HG02938 (cell line): ENCODE data around the gene AGAP1.

ENCODE experiments used
- ATAC-seq: cut with Tn5 transposase; IDR thresholded peaks from one replicate; pipeline ENCODE4 v1.9.1; 2021; ENCODE audit warnings: mild to moderate bottlenecking, moderate library complexity; ENCODE audit not compliant: unreplicated experiment

AGAP1 gene

GRCh38 chr2:236102971-236103370, 609.1 kb downstream of the AGAP1 start:
- no peak for ATAC-seq

- ATAC-seq: no peak
Observed at GRCh38 chr2:236103981-236104380, 610.1 kb downstream of the AGAP1 start.

DNA sequence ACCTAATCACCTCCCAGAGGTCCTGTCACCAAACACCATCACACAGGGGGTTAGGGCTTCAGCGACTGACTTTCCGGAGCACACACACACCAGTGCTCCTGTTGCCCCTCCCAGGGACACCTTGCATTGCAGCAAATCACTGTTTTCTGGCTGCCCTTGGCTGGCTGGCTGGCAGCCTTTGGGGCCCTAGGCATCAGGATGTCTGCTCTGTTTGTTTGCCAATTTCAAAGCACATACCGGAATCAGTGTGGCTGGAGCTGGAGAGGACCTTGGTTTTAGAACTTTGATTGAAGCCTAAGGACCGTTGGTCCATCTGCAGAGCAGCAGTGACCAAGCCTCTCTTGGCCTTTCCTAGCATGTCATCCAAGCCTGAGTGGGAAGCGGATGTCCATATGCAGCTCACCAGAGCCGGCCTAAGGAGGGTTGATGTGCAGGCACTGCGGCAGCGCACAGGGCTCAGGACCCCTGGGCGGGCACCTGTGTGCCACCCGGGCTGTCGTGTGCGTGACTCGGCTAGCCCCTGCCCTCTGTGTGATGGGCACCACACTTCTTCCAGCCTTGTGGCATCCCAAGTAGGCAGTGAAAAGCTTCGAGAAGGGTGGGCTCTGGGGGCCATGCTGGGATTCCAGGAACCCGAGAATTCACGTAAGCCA, 612.2 kb downstream of the AGAP1 start:
- no peak for ATAC-seq

DNA sequence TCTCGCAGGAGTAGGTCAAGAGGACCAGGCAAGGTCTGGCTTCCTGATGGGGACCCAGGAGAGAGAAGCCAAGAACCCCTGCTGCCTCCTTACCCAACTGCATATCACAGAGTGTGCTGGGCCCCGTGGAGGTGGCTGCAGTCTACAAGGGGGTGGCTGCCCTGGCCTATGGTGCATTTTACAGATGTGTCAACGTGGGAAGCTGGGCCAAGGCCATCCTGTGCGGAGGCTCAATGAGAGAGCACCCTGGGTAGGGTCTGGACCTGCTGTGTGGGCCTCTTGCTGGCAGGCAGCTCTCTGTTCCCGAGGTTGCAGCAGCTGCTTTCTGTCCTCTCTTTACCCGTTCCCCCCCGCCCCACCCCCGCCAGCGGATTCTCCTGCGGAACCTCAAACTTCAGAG, 612.9 kb downstream of the AGAP1 start:
- no peak for ATAC-seq

GRCh38 chr2:236107536-236107935, 613.7 kb downstream of the AGAP1 start:
- no peak for ATAC-seq

DNA sequence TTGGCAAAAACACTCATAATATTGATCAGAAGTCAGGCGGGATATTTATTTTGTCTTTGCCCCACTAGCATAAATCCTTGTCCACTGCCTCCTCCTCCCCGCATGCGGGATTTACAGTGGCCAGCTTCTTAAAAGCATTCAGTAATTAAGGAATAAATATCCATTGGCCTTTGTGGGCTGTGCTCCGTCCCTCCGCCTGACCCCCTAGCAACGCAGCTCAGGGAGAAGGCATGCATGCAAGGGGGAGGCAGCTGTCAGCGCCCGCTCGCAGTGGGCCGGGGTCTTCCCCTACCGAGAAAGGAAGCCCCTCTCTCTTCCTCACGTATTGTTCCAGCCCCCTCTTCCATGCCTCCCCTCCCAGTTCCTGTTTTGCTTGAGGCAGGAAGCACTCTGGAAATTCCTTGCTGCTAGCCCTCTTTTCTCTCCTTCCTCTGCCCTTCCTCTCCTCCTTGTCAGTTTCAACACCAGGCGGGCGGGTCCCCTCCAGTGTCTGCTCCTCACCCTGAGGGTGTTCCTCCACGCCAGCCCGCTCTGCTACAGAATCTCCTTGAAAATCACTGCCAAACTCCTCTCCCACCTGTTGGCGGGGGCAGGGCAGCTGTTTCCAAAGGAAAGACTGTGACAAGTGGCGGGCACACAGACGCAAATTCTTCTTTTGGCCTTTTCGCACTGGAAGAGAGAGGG, 614.2 kb downstream of the AGAP1 start:
- no peak for ATAC-seq

- ATAC-seq: no peak
Observed at GRCh38 chr2:236109061-236109460, 615.2 kb downstream of the AGAP1 start.

DNA sequence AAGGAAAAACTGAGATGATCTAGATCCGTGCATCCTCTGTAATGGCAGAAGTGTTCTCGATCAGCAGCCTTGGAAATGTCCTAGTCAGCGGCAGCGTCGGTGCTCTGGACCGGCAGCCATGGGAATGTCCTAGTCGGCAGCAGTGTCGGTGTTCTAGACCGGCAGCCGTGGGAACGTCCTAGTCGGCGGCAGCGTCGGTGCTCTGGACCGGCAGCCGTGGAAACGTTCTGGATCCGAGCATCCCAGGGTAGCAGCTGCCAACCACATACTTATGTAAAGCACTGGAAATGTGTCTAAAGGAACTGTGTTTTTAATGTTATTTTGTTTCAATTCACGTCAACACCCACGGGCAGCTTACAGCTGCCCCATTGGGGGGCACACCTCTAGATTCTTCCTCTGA, 615.6 kb downstream of the AGAP1 start:
- ATAC-seq: no peak

DNA sequence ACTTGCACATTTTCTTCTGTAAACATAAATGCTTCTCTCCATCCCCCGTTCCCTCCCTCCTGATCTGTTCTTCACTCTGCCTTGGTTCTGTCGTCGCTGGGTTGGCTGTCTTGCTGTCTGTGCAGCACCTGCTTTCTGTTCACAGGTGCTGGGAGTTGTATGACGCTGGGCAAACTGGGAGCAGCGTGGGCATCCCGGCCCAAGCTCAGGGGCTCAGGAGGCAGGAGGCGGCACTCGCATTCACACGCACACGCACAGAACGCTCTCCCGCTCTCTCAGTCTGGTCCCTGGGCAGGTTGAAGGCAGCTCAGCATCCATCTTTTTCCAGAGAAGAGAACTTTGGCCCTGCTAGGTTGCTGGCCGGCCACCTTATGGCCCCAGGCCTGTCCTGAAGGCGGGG, 618.6 kb downstream of the AGAP1 start:
- ATAC-seq: no peak

GRCh38 chr2:236113425-236113824, 619.6 kb downstream of the AGAP1 start:
- no peak for ATAC-seq

DNA sequence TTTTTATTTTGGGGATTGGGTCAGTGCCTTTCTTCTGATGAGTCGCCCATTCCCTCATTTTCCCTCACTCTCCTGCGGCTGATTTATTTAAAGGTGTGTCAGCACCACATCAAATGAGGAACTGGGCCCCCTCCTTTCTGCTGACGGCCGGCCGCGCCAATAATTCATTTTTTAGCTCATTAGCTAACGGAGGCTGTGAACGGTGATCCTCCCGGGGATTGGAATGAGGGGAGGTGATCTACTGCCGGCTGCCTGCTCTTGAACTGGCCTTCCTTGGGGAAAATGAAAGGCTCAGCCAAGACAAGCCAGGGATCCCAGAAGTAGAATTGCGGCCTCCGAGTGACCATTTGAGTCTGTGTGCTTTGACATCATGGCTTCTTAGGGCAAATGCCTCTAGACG, 620.1 kb downstream of the AGAP1 start:
- no peak for ATAC-seq

DNA sequence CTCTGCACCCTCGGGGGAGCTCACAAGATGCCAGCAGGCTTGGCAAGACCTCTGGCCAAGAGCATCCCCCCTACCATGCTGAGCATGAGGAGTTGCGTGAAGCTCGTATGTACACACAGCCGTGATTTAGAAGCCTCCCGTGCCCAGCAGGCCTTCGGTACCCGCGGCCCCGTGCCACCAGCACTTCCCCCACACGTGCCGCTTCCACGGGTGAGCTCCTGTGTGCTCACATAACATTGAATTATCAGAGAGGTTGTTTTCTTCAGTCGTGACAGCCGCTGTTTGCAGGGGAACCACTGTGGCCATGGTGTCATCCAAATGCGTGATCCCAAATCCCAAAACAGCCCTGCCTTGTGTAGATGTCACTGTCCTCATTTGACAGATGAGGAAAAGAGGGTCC, 621.1 kb downstream of the AGAP1 start:
- ATAC-seq: no peak

DNA sequence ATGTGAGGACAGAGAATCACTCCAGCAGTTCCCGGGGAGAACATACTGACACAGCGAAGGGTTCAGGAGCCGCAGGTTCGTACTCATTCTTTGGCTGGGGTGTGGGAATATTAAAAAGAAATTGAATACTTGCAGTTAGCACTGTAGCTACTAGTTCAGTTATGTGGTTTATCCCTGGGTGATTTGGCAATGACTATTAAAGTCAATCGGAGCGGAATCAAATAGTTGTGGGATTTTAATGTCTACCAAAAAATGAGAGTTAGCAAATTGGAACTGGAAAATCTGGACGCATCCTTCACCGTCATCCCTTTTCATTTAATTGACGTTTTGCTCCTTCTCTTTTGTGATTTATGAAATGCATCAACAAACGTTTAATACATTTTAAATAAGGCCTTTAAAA, 623.6 kb downstream of the AGAP1 start:
- no peak for ATAC-seq

DNA sequence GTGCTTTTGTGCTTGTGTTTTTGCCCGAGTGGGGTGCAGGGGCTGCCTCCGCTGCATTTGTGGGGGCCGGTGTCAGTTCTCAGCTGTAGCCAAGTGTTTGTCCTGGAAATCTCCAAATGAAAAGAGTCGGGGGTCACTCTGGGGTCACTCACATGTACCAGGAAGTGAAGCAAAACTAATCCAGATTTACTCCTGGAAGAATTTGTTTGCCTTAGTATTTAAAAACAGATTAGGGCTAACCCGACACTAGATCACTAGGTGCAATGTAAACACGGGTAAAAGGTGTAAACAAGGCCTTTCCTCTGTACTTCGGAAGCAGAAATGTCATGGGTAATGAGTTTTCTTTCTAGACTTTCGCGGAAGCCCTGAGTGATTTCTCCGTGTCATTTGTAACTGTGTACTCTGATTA, 624.0 kb downstream of the AGAP1 start:
- no peak for ATAC-seq

- no peak for ATAC-seq
Observed at GRCh38 chr2:236119003-236119402, 625.2 kb downstream of the AGAP1 start.

DNA sequence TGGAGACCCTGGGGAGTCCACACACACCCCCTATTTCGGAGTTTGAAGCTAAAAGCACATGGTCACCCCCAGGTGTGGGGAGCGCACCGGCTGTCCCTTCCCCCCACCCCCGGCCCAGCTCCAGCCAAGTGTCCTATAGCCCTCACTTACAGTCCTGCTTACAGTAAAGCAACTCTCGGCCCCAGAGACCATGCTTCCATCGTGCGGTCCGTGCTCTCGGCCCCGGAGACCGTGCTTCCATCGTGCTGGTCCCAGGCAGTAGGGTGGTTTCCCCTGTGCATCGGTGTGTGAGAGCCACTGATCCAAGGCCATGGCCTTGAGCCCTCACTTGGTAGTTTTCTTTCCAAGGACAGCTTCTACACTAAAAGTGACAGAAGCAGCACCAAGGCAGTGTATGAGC, 625.6 kb downstream of the AGAP1 start:
- ATAC-seq: no peak

DNA sequence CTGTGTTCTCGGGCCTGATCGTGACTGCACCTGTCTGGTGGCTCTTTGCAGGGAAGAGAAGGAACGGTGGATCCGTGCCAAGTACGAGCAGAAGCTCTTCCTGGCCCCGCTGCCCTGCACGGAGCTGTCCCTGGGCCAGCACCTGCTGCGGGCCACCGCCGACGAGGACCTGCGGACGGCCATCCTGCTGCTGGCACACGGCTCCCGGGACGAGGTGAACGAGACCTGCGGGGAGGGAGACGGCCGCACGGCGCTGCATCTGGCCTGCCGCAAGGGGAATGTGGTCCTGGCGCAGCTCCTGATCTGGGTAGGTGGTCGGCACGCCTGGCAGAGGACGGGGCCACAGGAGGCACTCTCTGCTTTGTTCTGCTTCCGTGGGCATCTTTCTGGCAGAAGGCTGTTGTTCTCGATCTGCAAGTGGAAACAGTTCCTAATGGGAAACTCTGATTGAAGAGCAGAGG, 626.3 kb downstream of the AGAP1 start:
- ATAC-seq: no peak

GRCh38 chr2:236120829-236121228, 627.0 kb downstream of the AGAP1 start:
- no peak for ATAC-seq

DNA sequence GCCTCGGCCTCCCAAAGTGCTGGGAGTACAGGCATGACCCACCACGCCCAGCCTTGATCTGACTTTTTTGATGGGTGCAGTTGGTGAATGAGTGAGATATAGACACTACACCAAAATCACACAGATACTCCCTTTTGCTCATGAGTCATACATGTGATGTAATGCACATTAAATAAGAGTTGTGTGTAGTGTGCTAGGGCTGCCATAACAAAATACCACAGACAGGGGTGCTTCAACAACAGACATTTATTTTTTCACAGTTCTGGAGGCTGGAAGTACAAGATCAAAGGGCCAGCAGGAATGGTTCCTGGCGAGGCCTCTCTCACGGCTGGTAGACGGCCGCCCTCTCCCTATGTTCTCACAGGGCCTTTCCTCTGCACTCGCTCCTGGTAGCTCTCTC, 627.7 kb downstream of the AGAP1 start:
- no peak for ATAC-seq

DNA sequence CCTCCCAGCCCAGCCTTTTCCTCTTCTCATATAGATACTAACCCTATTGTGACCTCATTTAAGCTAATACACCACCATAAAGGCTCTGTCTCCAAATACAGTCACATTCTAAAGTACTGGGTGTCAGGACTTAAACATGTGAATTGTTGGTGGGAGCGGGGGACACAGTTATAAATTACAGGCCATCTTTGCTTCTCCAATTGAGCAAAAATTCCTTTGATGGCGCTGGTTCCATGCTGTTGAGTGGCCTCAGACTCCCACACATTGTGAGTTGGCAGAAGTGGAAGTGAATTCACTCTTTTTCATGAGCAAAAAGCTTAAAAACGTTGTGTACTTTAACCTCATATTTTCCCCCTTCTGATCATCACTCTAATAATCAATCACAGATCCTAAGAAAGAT, 628.4 kb downstream of the AGAP1 start:
- ATAC-seq: no peak

DNA sequence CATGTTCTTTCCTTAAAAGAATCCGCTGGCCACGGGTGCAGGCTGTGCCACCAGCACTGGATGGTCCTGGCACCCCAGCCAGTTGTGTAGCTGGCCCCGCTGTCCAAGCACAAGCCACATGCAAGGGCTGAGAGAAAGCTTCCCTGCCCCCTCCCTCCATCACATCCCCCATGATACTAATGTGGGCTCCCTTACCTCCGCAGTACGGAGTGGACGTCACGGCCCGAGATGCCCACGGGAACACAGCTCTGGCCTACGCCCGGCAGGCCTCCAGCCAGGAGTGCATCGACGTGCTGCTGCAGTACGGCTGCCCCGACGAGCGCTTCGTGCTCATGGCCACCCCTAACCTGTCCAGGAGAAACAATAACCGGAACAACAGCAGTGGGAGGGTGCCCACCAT, 629.9 kb downstream of the AGAP1 start:
- ATAC-seq: no peak

GRCh38 chr2:236124182-236124893, 630.5 kb downstream of the AGAP1 start:
- no peak for ATAC-seq
